Measurements from ENCODE around the gene ZNF154. TPM values are rescaled to one million over a fixed set of nuclear protein-coding genes. Genes with fewer than 3 reads are reported as not detected.

Gene ZNF154
- total RNA-seq, 2 experiments from 2014 or later = 5.0 to 5.8 TPM

DNA sequence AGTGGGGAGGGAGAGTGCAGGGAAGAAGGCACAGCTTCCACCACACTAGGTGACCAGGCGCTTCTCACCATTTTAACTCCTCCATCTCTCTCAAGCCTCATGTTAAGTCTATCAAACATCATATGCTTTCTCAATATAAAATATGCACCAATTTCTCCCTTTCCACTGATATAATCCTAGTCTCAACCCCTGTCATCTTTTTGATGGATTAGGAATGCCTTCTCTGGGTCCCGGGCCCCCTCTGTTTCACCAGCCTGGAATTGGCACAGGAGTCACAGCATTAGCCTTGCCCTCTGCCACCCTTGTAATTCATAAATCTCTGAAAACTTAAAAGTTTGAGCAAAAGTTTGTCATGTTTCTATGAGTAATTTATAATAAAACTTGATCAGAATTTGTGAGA, 40.4 kb downstream of the ZNF154 start, which contains the start of gene ZSCAN4:
Gene ZSCAN4, plus strand, starts transcription at position 301 of the 400 bp plus-strand sequence. CDS start 7,211 bp downstream, outside the sequence.
- peaks cover 4% of the 10 kb centered on the region for H3K4me1 Mint-ChIP-seq
- H3K27me3 Mint-ChIP-seq = peaks cover 23% of the 10 kb centered on the region
- H3K9me3 Mint-ChIP-seq = peaks cover 5% of the 10 kb centered on the region
- no peak within 1 kb of the TSS for H3K4me3 Mint-ChIP-seq
- no peaks in the 10 kb centered on the region for H3K36me3 Mint-ChIP-seq (ENCODE audit: low read depth)
- H3K27ac Mint-ChIP-seq = no peak within 1 kb of the TSS
- no peak for DNase-seq
- POLR2A ChIA-PET = no interaction called here
- CTCF ChIA-PET = no interaction called here

DNA sequence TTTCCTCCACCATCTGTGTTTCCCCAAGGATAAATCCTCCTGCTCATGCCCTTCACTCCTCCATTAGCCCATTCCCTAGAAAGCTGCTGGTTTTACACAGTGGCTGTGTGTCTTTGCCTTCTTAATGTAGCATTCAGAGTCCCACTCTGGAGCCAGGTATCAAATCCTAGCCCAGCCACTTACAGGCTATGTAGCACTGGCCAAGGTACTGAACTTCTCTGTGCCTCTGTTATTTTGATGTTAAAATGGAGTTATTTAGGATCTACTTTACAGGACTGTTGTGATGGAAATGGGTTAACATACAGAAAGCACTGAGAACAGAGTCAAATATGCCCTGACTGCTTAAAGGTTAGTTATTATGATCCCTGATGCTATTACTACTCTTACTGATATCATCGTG, 41.8 kb downstream of the ZNF154 start:
- ChIA-PET CTCF (no interaction called here), POLR2A (no interaction called here)
- no peaks in the 10 kb centered on the region for H3K36me3 Mint-ChIP-seq (ENCODE audit: low read depth)
- no peak overlapping the region for H3K27ac Mint-ChIP-seq
- no peak for DNase-seq
- no peak overlapping the region for H3K4me3 Mint-ChIP-seq
- peaks cover 4% of the 10 kb centered on the region for H3K4me1 Mint-ChIP-seq
- H3K27me3 Mint-ChIP-seq = peaks cover 21% of the 10 kb centered on the region
- H3K9me3 Mint-ChIP-seq = peaks cover 5% of the 10 kb centered on the region

- Mint-ChIP-seq H3K27ac (no peak overlapping the region), H3K27me3 (peaks cover 22% of the 10 kb centered on the region), H3K36me3 (ENCODE audit: low read depth) (no peaks in the 10 kb centered on the region), H3K4me3 (no peak overlapping the region), H3K9me3 (peaks cover 5% of the 10 kb centered on the region), H3K4me1 (peaks cover 4% of the 10 kb centered on the region)
- CTCF ChIA-PET = interaction anchor here (1.7 to 2.0 kb wide), 2 partner anchors 9 to 23 kb away, joined by 3 to 6 read pairs; no protein-coding TSS in a partner anchor
- no peak for DNase-seq
- POLR2A ChIA-PET = no interaction called here
Observed at GRCh38 chr19:57665261-57665806, 43.7 kb downstream of the ZNF154 start.

DNA sequence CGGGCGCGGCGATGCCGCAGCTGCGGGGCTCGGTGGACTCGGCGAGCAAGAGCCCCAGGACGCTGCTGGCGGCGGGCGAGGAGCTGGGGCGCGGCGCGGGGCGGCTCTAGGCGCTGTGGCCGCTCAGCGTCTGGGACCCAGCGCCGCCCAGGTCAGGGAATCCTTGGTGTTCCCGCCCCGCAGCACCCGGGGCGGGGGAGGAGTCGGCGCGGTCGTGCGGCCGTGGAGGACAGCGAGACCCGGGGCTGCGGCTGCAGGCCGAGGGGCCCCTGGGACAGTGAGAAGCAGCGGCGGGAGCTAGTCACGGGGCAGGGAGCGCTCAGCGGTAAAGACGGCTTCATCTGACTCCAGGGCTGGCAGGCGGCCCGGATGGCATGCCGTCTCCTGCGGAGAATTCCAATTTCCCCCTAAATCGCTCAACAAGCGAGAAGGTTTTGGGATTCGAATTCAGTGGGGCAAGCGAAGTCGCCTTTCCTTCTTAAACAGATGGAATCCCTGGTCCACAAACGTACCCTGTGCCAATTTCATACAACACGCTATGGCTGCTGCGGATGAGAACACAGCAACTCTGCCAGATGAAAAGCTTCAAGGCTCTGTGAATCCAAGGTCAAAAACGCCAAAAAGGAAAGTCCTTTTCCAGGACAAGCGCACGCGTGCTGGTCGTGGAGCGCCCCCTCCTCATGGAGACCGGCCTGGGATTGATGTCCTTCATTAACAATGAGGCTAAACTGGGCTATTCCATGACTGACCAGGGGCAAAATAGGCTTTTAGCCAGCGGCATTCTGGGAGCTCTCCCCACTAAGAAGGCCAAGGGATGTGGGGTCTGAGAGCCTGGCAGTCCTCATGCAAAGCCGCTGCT, 44.5 kb downstream of the ZNF154 start:
- ChIA-PET CTCF (interaction anchor here (1.7 to 2.0 kb wide), 2 partner anchors 10 to 22 kb away, joined by 3 to 6 read pairs; no protein-coding TSS in a partner anchor), POLR2A (no interaction called here)
- peaks cover 4% of the 10 kb centered on the region for H3K4me1 Mint-ChIP-seq
- no peaks in the 10 kb centered on the region for H3K36me3 Mint-ChIP-seq (ENCODE audit: low read depth)
- H3K27me3 Mint-ChIP-seq = peaks cover 22% of the 10 kb centered on the region
- peak overlapping the region; percentile 74 for H3K4me3 Mint-ChIP-seq
- H3K9me3 Mint-ChIP-seq = peaks cover 10% of the 10 kb centered on the region
- no peak for DNase-seq
- H3K27ac Mint-ChIP-seq = no peak overlapping the region

GRCh38 chr19:57656346-57656745, 52.7 kb downstream of the ZNF154 start:
- H3K4me3 Mint-ChIP-seq = no peak overlapping the region
- H3K27ac Mint-ChIP-seq = no peak overlapping the region
- no peak for DNase-seq
- H3K36me3 Mint-ChIP-seq (ENCODE audit: low read depth) = peaks cover 8% of the 10 kb centered on the region
- POLR2A ChIA-PET = no interaction called here
- CTCF ChIA-PET = interaction anchor here (1.1 kb wide), 1 partner anchor 21 kb away, joined by 3 read pairs; no protein-coding TSS in a partner anchor
- peaks cover 49% of the 10 kb centered on the region for H3K9me3 Mint-ChIP-seq
- peaks cover 2% of the 10 kb centered on the region for H3K27me3 Mint-ChIP-seq
- peaks cover 7% of the 10 kb centered on the region for H3K4me1 Mint-ChIP-seq

GRCh38 chr19:57655443-57655842, 53.6 kb downstream of the ZNF154 start:
- peaks cover 50% of the 10 kb centered on the region for H3K9me3 Mint-ChIP-seq
- peaks cover 9% of the 10 kb centered on the region for H3K4me1 Mint-ChIP-seq
- H3K36me3 Mint-ChIP-seq (ENCODE audit: low read depth) = peaks cover 10% of the 10 kb centered on the region
- no peak overlapping the region for H3K27ac Mint-ChIP-seq
- POLR2A ChIA-PET = no interaction called here
- no peak overlapping the region for H3K4me3 Mint-ChIP-seq
- H3K27me3 Mint-ChIP-seq = no peaks in the 10 kb centered on the region
- CTCF ChIA-PET = interaction anchor here (1.1 kb wide), 1 partner anchor 22 kb away, joined by 3 read pairs; no protein-coding TSS in a partner anchor
- DNase-seq = no peak

- H3K27ac Mint-ChIP-seq = no peak overlapping the region
- H3K4me1 Mint-ChIP-seq = peaks cover 9% of the 10 kb centered on the region
- H3K27me3 Mint-ChIP-seq = no peaks in the 10 kb centered on the region
- POLR2A ChIA-PET = no interaction called here
- H3K36me3 Mint-ChIP-seq (ENCODE audit: low read depth) = peaks cover 10% of the 10 kb centered on the region
- no peak overlapping the region for H3K4me3 Mint-ChIP-seq
- H3K9me3 Mint-ChIP-seq = peaks cover 53% of the 10 kb centered on the region
- no peak for DNase-seq
- CTCF ChIA-PET = no interaction called here
Observed at GRCh38 chr19:57653689-57654088, 55.3 kb downstream of the ZNF154 start.

DNA sequence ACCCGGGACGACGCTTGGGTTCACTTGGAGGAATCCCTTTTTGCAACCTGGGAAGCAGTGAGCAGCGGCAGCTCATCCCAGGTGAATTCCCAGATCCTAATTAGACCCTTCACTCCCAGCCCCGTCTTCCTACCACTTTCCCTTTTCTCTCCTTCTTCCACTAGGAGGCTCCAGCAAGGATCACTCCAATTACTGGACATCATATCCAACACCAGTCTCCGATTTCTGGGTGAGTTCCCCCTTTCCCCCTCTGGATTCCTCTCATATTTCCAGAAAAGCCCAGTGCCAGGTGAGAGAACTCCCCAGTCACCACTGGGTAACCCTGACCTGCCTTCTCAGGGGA, 57.4 kb downstream of the ZNF154 start:
- no peak overlapping the region for H3K4me3 Mint-ChIP-seq

GRCh38 chr19:57648331-57649003, 60.5 kb downstream of the ZNF154 start:
- ChIA-PET POLR2A (no interaction called here), CTCF (interaction anchor here (0.6 kb wide), 1 partner anchor 272 kb away, joined by 3 read pairs; no protein-coding TSS in a partner anchor)
- Mint-ChIP-seq H3K4me1 (peaks cover 9% of the 10 kb centered on the region), H3K4me3 (no peak overlapping the region), H3K36me3 (ENCODE audit: low read depth) (peaks cover 13% of the 10 kb centered on the region), H3K9me3 (peaks cover 46% of the 10 kb centered on the region), H3K27me3 (no peaks in the 10 kb centered on the region), H3K27ac (no peak overlapping the region)
- DNase-seq = no peak

More for the DNA sequence above, 57.4 kb downstream of the ZNF154 start:
- ChIA-PET CTCF (interaction anchor here (0.6 kb wide), 1 partner anchor 21 kb away, joined by 3 read pairs; no protein-coding TSS in a partner anchor), POLR2A (no interaction called here)
- no peak for DNase-seq
- Mint-ChIP-seq H3K9me3 (peaks cover 57% of the 10 kb centered on the region), H3K27me3 (no peaks in the 10 kb centered on the region), H3K4me1 (peaks cover 9% of the 10 kb centered on the region), H3K36me3 (ENCODE audit: low read depth) (peaks cover 10% of the 10 kb centered on the region), H3K27ac (no peak overlapping the region)

Other genes starting within 250 kb of the ZNF154 start
- 1 to 10 TPM; 9.0 to 9.2 TPM for gene ZNF772, start 231.6 kb downstream of the ZNF154 start, total RNA-seq
- 10 to 100 TPM in 1 of 2 experiments, 1 to 10 TPM in 1; 9.8 to 11.4 TPM for gene ZNF419, start 221.5 kb downstream of the ZNF154 start, total RNA-seq
- 10 to 100 TPM; 10.6 to 11.0 TPM for gene ZNF773, start 209.3 kb downstream of the ZNF154 start, total RNA-seq
- gene ZNF549, start 181.8 kb downstream of the ZNF154 start, total RNA-seq = 1 to 10 TPM; 9.0 to 9.1 TPM
- gene ZNF550, start 149.3 kb downstream of the ZNF154 start, total RNA-seq = 10 to 100 TPM; 12.6 to 16.0 TPM
- gene ZNF416, start 130.3 kb downstream of the ZNF154 start, total RNA-seq = 1 to 10 TPM; 7.2 to 7.8 TPM
- 1 to 10 TPM; 8.2 to 8.4 TPM for gene ZIK1, start 125.1 kb downstream of the ZNF154 start, total RNA-seq
- gene ZNF530, start 109.3 kb downstream of the ZNF154 start, total RNA-seq = 10 to 100 TPM; 10.3 to 12.1 TPM
- 10 to 100 TPM; 13.7 to 15.4 TPM for gene ZNF134, start 95.0 kb downstream of the ZNF154 start, total RNA-seq
- 10 to 100 TPM; 16.5 to 17.9 TPM for gene ZNF211, start 76.0 kb downstream of the ZNF154 start, total RNA-seq
- gene ZSCAN4, start 40.3 kb downstream of the ZNF154 start, total RNA-seq = not detected
- gene ZNF551, start 27.2 kb downstream of the ZNF154 start, total RNA-seq = 10 to 100 TPM; 13.4 to 16.2 TPM
- gene ZNF671, start 18.4 kb upstream of the ZNF154 start, total RNA-seq = 10 to 100 TPM; 13.9 to 14.4 TPM
- 10 to 100 TPM; 16.1 to 21.4 TPM for gene ZNF776, start 37.6 kb upstream of the ZNF154 start, total RNA-seq
- gene ZNF586, start 60.5 kb upstream of the ZNF154 start, total RNA-seq = 10 to 100 TPM; 26.8 to 28.4 TPM
- gene ZNF552, start 105.7 kb upstream of the ZNF154 start, total RNA-seq = 10 to 100 TPM in 1 of 2 experiments, 1 to 10 TPM in 1; 8.7 to 10.0 TPM
- 10 to 100 TPM; 16.2 to 18.4 TPM for gene ZNF587B, start 121.1 kb upstream of the ZNF154 start, total RNA-seq
- gene ZNF587, start 140.7 kb upstream of the ZNF154 start, total RNA-seq = 10 to 100 TPM; 35.3 to 35.6 TPM
- 10 to 100 TPM; 20.9 to 22.2 TPM for gene ZNF814, start 179.8 kb upstream of the ZNF154 start, total RNA-seq
- gene ZNF417, start 207.4 kb upstream of the ZNF154 start, total RNA-seq = 10 to 100 TPM; 30.3 to 30.7 TPM
- 1 to 10 TPM; 7.2 to 7.9 TPM for gene ZNF418, start 226.2 kb upstream of the ZNF154 start, total RNA-seq
- gene ZNF256, start 238.5 kb upstream of the ZNF154 start, total RNA-seq = 1 to 10 TPM; 9.1 to 9.3 TPM

Data from activated CD4-positive, alpha-beta T cell treated with anti-CD3 and anti-CD28 coated beads, Interleukin-2, amount 10 ng/mL, durations not matched to agents 7 days and 5 days (primary cell).